PFSK-1 (cell line): ENCODE data around the gene RPL41.

Source experiments
- FOXP2 ChIP-seq: optimal IDR thresholded peaks from 2 replicates; pipeline ENCODE3; 2011; ENCODE audit warnings: borderline replicate concordance, control low read depth, inconsistent platforms; ENCODE audit not compliant: insufficient read depth; ENCODE audit errors: extremely low read length, extremely low read depth
- POLR2AphosphoS5 ChIP-seq: IDR thresholded peaks from 2 replicates; pipeline ENCODE4 v1.6.1; 2012; ENCODE audit warnings: low read depth, mild to moderate bottlenecking, control low read depth, low read length, moderate library complexity
- SIN3A ChIP-seq: IDR thresholded peaks from 2 replicates; pipeline ENCODE4 v1.6.1; 2012; ENCODE audit warnings: mild to moderate bottlenecking, low read length, moderate library complexity, borderline replicate concordance; ENCODE audit not compliant: insufficient read depth
- TAF1 ChIP-seq: IDR thresholded peaks from 2 replicates; pipeline ENCODE4 v1.6.1; 2012; ENCODE audit warnings: low read length, control low read depth, borderline replicate concordance; ENCODE audit not compliant: insufficient read depth
- TF ChIP-seq, protein P1 (sequence below), 2 experiments: IDR thresholded peaks; 2 replicates each; pipeline versions ENCODE4 v1.6.1 to v1.8.0; 2011 to 2012; ENCODE audit warnings: low read depth in 2 of 2, low read length in 2 of 2, control low read depth in 1 of 2, inconsistent platforms in 1 of 2, mild to moderate bottlenecking in 1 of 2, moderate library complexity in 1 of 2; ENCODE audit not compliant: insufficient read depth in 1 of 2

RPL41 gene

DNA sequence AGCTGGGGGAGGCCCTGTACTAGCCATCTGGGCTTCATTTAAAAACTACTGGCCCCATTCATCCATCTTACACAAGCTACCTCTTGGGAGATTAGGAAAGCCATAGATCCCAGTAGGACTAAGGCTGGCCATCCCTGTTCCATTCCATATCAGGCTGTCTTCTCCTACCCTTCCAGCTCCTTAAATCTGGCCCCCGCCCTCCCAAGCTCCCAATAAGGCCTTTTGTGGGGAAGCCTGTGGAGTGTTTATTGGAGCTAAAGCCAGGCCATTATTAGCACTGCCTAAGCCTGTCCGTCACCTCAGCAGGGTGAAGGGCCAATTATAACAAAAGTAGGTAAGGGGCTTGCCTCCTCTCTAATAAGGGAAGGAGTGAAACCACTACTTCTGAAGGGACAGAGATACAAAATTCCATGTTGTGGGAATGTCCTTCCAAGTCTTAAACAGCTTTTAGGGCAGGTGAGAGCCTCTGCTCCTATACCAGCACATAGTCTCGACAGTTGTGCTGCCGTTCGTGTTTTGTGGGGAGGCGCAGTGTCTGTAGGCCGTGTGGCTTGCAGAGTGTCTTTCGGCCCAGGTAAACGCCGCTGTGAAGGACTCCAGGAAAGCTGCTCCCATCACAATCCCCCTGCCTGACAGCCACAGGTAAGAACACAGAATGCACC is 45.4 kb downstream of the RPL41 start:
- TF ChIP-seq SIN3A (no peak), TAF1 (no peak), POLR2AphosphoS5 (no peak), FOXP2 (no peak)
- TF ChIP-seq, protein P1, sequence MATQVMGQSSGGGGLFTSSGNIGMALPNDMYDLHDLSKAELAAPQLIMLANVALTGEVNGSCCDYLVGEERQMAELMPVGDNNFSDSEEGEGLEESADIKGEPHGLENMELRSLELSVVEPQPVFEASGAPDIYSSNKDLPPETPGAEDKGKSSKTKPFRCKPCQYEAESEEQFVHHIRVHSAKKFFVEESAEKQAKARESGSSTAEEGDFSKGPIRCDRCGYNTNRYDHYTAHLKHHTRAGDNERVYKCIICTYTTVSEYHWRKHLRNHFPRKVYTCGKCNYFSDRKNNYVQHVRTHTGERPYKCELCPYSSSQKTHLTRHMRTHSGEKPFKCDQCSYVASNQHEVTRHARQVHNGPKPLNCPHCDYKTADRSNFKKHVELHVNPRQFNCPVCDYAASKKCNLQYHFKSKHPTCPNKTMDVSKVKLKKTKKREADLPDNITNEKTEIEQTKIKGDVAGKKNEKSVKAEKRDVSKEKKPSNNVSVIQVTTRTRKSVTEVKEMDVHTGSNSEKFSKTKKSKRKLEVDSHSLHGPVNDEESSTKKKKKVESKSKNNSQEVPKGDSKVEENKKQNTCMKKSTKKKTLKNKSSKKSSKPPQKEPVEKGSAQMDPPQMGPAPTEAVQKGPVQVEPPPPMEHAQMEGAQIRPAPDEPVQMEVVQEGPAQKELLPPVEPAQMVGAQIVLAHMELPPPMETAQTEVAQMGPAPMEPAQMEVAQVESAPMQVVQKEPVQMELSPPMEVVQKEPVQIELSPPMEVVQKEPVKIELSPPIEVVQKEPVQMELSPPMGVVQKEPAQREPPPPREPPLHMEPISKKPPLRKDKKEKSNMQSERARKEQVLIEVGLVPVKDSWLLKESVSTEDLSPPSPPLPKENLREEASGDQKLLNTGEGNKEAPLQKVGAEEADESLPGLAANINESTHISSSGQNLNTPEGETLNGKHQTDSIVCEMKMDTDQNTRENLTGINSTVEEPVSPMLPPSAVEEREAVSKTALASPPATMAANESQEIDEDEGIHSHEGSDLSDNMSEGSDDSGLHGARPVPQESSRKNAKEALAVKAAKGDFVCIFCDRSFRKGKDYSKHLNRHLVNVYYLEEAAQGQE (IDR thresholded peaks at IDR 0.05; ENCODE audit: insufficient read depth in 1 of 2, low read depth in 2 of 2, low read length in 2 of 2) = no peak

DNA sequence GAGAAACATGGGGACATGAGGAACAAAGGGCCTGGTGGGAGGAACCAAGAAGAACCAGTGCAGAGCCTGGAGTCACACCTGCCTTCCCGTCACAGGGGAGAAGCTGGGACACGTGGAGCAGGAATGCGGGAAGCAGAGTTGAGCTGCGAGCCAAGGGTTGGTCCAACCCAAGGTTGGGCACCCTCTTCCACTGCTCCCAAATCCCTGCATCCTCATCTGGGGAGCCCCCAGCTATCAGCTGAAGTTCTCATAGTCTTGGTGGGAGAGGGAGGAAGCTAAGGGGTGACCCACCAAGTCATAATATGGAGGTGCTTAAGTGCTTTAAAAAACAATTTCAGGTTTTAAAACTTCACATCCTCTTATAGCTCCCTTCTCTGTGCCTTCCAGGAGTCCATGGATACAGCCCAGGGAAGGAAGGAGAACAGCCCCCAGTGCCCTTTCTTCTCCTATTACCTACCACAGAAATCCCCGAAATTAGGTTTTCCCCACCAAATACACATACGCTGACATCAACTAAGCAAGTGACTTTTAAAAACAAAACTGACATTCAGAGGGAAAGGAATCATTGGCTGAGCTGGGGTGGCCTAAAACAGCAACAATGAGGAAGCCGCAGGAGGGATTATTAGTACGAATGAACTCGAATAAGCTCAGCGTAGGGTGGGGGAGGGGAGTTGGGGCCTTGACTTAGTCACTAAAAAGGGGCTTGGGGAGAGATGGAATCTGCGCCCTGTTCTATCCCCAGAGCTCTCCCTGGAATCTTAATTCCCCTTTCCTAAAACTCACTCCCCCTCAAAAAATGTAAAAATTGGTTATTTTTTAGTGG is 46.2 kb downstream of the RPL41 start:
- no peak for TF ChIP-seq SIN3A
- TF ChIP-seq FOXP2 = no peak
- no peak for TF ChIP-seq TAF1
- peak; percentile 45; the same call in 1 of the 2 replicates for TF ChIP-seq POLR2AphosphoS5

DNA sequence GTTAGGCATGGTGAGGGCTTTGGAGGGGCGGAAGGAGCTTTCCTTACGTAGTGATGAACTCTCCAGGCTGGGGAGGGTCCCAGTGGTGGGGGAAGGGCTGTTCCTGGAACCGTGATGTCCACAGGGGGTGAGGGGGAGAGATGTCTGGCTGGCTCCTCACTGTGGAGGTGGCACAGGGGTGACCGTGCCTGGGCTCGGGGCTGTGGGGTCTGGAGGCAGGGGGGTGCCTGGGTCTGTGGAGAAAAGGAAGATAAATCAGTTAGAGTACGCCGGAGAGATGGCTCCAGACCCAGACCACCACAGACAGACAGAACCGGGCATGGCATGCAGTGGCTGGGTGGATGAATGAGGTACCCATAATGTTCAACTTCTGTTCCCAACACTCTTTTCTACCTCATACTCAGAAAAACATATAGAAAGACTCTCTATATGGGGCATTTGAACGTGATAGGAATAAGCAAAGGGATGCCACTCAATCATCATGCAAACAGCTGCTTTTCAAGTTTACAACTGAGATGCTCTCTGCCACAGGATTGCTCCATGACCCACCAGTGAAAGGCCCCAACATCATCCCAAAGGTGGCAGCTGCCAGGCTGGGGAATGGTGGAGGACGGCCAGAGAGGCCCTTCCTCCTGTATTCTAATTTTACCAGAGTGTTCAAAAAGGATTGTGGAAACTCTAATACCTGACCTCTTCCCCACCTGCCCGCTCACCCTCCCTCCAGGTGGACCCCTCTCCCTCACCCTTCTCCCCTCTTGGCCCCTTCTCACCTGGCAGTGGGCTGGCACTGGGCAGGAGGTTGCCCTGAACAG is 47.3 kb downstream of the RPL41 start:
- TF ChIP-seq, protein P1 (IDR thresholded peaks at IDR 0.05; ENCODE audit: insufficient read depth in 1 of 2, low read depth in 2 of 2, low read length in 2 of 2) = no peak
- TF ChIP-seq FOXP2 (no peak), POLR2AphosphoS5 (no peak; the same call in 1 of the 2 replicates), TAF1 (no peak), SIN3A (no peak)

DNA sequence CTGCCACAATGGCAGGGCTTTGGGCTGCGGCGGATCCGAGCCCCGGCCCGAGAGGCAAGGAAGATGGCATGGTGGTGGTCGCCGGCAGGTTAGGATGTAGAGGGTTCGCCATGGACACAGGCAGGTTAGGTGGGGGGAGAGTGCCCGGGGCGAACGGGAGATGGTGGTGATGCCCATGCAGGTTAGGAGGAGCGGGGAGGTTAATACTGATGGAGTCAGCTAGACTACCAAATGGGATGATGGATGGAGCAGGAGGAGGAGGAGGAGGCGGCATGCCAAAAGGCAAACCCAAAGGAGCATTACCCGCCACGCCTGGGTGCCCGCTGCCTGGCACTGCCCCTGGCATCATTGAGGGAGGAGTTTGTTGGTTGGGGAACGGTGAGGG is 47.9 kb downstream of the RPL41 start:
- TF ChIP-seq TAF1 (no peak), FOXP2 (no peak), POLR2AphosphoS5 (no peak), SIN3A (no peak)
- TF ChIP-seq, protein P1 (IDR thresholded peaks at IDR 0.05; ENCODE audit: insufficient read depth in 1 of 2, low read depth in 2 of 2, low read length in 2 of 2) = no peak

DNA sequence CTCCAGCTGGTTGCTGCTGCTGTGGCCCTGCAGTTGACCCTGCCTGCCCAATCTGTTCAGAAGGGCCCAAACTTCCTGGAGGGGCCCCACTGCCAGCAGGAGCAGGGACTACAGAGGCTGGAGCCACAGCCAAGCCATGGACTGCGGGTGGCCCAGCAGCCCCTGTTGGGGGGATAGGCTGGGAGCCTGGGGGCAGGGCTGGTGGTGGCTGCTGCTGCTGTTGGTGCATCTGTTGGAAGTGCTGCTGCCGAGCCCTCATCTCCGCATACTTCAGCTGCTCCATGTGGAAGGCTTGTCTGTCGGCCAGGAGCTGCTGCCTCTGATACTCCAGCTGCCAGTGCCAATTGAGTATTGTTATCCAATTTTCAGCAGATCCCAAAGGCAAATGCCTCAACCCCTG is 48.9 kb downstream of the RPL41 start:
- no peak for TF ChIP-seq FOXP2
- TF ChIP-seq POLR2AphosphoS5 = 0 out of 2 replicates have a peak, but pooled peaks have one; percentile 30
